GM08714 (cell line): Measurements from ENCODE around the gene FAM210A.

Experiments
- H3K4me3 ChIP-seq: fragments of 200-500 bp; sonication (Bioruptor generic); 2 replicates; pipeline ENCODE4 v1.5.1; 2014; ENCODE audit warnings: mild to moderate bottlenecking, low read length, inconsistent platforms
- ZNF274 ChIP-seq: IDR thresholded peaks from 2 replicates; pipeline ENCODE4 v1.6.1; 2012; ENCODE audit warnings: mild to moderate bottlenecking, low read depth, low read length

The FAM210A gene

DNA sequence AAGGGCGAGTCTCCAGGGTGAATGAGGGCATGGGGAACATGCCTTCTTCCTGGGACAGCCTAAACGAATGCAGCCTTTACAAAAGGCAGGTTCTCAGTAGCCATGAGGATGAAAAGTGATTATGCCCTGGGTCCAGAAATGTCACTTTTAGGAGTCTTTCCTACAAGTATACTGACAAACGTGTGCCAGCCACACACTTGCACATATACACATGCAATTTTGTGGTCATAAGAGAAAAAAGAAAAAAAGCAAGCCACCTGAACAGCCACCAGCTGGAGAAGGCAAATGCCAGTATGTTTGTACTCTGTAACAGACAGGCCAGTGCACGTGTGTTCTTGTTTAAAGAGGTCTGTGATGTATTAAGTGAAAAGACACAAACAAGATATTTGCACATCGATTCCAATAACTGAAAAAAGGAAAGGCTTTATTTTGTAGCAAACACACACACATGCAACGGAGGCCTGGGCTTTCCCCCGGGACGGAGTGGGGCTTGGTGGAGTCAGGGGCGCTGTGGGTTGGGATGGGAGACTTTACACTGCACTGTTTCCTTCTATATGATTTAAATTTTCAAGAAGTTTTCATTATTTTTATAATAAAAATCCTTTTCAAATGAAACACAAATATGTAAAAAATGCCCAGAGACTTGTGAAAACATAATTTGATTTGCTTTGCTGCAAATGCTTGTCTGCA, 108.4 kb downstream of the FAM210A start:
- H3K4me3 ChIP-seq, result no peak overlapping the region
- TF ChIP-seq ZNF274, result no peak

DNA sequence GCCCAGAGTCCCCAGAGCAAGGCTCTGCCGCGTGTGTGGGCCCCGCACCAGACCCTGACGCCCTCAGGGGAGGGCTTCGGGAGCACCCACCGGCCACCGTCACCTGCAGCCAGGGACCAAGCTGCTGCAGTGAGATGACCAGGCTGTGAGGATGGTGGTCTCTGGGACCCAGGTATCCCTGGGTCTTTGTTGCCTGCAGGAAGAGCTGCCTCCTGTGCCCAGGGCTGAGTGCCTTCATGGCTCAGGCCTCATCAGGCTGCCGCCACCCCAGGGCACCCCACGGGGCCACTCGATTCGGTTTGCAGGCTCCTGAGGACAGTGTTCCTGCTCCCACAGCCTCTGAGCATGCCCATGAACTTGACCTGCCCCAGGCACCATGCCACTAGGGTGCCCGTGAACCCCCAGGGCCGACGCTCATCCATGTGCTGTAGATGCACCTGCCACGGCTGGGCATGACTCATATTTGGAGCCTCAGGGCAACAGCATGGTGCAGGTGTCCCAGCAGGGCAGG, 109.8 kb downstream of the FAM210A start:
- peak overlapping the region; percentile 93; the same call in 1 of the 2 replicates for H3K4me3 ChIP-seq
- no peak for TF ChIP-seq ZNF274

DNA sequence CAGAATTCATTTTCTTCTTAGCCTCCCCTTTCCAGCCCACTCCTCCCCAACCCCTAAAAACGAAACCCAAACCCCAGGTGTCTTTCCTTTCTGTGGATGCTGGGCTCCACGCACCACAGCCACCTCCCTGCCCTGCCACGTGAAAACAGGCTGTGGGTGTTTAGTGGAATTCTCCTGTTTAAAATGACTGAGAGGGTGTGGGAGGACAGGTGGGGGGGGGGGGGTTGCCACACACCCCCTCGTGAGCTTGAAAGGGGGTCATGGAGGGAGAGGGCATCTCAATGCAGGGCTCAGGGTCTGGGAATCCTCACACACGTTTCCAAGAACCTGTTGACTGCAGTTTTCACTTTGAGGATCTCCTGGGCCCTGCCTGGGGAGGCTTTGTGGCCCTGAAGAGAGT, 110.3 kb downstream of the FAM210A start:
- H3K4me3 ChIP-seq, result peak overlapping the region; percentile 93; the same call in 1 of the 2 replicates
- no peak for TF ChIP-seq ZNF274

DNA sequence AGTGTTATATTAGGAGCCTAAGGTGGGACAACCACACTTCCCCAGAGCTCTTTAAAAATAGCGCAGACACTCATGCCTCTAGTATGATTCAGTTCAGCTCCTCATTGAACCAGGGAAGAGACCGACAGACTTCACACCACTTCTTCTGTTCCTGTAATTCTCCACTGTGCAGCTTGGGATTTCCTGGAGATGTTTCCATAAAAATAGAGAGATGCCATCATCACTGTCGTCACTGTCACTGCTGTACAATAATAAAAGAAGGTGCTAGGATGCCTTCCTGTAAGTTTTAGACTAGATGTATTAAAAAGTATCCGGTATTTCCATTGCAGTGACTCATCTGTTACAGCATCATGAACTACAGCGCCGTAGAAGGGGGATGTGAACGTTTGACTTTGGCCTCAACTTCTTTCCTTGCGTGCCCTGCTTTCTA, 110.9 kb downstream of the FAM210A start:
- TF ChIP-seq ZNF274, result no peak
- H3K4me3 ChIP-seq, result peak overlapping the region; percentile 93; the same call in 1 of the 2 replicates

DNA sequence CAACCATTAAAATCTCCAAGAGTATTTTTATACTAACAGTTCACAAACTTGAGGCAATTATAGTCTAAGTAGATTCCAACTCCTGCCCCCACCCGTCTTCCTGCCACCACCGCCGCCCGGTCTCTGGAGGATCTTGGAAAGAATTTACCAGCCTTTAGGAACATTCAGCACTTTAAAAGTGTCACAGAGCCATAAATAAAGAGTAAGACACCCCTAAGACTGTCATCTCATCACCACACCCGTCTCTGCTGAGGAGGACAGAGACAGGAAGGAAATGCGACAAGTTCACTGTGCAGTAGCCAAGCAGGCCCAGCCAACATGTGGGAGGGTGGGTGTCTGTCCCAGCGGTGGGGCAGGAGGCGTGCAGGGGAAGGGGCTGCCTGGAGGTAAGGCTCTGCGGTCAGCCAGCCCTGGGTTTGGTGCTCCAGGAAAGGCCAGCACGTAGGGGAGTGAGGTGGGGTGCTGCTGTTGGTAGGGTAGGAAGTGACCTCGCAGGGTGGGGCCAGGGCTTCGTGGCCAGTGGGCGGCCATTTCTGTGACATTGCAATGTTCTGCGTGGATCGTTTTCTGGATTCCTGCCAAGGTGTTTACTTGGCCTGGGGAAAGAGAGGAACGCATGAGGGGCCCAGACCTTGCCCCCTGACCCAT, 111.6 kb downstream of the FAM210A start:
- no peak for TF ChIP-seq ZNF274
- peak overlapping the region; percentile 93; the same call in 1 of the 2 replicates for H3K4me3 ChIP-seq

DNA sequence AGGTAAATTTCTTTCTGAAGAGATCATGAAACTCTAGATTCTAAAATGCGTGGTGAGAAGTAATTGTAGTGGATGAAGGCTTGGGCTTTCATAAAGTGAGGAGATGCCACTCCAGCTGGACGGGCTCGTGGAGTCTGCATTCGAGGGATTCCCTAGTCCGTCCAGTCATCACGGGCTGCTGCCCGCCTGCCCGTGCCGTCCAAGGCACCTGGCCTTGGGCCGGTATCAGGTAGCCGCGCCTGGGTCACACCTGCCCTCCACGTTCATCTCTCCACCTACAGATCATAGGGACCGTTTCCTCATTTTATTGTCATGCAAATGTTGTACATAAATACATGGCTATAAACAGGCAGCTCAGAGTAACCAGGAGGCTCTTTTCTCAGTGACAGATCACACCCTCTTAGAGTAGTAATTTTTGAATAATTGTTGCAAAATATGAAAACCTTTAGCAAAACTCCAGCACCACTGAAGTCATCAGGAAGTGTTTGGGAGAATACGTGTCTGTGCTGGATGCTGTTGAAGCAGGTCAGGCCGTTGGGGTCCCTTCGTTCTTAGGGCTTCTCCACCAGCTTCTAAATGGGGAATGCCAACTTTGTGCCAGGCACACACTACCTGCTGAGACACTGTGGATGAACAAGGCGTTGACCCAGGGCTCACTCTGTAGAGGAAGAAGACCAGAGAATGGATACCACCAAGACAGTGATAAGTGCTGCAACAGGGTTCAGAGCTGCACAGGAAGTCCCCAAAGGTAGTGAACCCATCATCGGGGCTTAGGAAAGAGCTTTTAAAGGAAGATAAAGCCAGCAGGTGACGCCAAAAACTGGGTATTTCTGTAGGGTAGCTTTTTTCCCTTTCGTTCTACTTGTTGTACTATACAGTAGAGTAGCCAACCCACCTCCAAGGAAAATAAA, 112.5 kb downstream of the FAM210A start:
- peak overlapping the region; percentile 93 for H3K4me3 ChIP-seq
- no peak for TF ChIP-seq ZNF274
